SIG-M5 (cell line): ENCODE measurements around the gene FGF14.

ENCODE experiments used
- DNase-seq: peaks from one replicate; lab custom pipeline; 2025; lab: John Stamatoyannopoulos, UW

Gene FGF14

DNA sequence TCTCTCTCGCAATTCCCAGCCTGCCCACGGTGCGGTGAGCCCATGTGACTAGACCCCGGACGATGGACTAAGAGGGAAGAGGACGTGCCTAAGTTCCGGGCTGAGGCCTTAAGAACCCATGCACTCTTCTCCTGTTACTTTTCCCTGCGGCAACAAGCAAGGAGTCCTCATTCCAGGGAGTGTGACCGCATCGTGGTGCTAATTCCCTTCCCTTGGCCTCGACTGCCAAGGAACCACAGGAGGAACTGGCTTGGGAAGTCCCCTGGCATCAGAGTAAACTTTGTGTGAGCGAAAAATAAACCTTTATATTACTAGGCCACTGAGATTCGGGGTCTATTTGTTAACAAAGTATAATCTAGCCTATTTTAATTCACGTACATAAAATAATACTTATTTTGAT, 34.0 kb downstream of the FGF14 start:
- no peak for DNase-seq

DNA sequence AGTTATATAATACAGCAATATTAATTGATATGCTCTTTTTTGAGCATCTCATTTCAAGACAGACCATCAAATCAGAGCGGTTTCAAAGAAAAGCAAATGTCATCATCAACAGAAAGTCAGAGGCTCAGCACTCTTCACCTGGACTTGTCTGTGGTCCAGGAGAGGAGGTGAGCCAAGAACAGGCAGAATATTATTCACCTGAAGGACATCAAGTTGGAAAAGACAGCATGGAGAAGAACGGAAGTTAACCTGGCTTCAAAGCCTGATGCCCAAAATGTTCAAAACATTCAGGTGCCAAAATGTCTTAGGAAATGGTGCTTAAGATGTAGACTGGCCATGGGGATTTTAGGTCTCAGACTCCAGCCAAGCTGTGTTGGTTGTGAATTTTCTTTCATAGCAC, 40.7 kb downstream of the FGF14 start:
- DNase-seq, result no peak

DNA sequence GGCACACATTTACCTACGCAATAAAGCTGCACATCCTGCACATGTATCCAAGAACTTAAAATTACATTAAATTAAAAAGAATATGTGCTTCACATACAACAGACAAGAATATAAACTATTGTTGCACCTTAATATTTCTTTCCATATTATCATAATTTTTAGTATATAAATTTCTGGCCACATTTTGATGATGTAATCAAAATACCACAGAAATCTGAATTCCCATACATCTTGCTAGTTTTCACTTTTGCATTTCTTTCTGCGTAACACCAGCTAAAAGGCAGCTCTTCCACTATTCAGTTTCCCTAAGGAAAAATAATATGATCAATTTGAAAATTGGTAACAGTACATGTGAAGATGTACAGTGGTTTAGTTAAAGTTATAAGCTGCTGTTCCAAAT, 42.6 kb downstream of the FGF14 start:
- no peak for DNase-seq

DNA sequence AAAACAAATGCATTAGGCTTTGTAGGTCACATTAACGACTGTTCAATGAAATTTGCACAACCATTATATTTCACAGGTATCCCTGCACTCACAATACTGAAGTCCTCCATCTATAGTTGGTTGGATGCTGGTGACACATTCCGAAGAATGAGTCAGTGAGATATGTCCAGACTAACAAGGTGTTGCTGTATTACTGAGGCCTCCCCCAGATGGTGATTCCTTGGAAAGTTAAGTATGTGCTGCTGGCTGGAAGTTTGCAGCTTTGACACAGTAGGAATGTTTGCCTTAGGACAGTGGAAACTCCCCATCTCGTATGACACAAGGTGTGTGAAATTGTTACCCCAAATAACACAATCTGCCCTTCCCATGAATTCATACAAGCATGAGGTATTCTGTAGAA, 46.6 kb downstream of the FGF14 start:
- DNase-seq, result no peak

DNA sequence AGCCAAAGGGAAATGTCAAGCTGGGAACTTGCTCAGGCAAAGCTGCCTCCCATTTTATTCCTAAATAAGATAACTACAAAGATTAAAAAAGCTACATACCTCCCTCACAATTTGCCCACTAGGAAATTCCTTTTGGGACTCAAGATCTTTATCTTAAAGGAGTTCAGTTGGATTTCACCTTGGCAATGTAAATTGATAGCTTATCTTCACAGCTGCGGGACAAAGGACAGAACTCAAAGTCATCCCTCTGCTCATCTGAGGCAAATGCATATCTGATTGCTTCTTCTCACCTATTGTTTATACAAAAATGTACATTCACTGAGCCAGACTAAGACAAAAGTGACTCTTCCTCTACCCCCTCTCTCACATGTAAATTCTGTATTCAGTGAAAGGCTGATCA, 47.8 kb downstream of the FGF14 start:
- DNase-seq, result no peak

DNA sequence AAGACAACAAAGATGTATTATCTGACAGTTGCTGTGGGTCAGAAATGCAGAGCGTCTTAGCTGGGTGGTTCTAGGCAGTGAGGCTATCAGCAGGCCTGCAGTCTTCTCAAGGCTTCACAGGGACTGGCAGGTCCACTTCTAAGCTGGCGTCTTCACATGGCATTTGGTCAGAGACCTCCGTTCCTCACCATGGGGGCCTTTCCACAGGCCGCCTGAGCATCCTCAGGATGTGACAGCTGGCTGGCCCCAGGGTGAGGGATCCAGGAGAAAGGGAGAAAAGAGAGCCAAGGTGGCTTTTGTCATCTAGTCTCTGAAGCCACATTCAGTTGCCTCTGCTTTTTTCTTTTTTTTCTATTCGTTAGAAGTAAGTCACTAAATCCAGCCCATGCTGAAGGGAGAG, 50.3 kb downstream of the FGF14 start:
- no peak for DNase-seq

DNA sequence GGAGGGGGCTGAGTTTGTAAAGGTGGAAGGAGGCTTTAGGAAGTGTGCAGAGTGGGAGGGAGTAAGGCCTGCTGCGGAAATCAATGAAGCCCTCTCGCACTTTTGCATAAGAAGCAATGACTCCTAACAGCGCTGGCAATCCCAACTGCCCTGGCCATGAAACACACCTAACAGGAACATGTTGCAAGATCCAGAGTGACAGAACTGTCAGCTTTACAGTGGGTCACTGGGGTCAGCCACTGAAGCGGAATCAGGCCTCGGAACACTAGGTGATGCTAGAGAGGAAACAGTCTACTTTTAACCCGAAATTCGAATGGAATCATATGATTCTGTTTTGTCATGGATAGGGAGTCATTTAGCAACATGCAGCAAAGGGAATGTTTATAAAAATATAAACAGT, 54.4 kb downstream of the FGF14 start:
- DNase-seq, result no peak

DNA sequence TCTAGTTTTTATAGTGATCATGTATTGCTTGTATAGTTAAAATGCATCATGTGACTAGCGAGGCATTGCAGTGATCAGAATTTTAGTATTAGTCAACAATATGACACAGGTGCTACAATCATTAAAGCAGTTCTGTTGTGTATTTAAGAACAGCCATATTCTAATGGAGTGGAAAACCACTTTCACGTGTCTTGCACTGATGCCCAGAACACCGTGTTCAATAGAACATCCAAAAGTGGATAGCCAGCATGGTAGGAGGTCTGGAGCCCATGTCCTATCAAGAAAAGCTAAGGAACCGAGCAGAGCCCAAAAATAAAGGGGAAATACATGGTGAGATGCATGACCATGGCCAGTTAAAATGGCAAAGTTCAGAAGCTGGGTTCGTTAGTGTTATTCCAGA, 55.1 kb downstream of the FGF14 start:
- no peak for DNase-seq

DNA sequence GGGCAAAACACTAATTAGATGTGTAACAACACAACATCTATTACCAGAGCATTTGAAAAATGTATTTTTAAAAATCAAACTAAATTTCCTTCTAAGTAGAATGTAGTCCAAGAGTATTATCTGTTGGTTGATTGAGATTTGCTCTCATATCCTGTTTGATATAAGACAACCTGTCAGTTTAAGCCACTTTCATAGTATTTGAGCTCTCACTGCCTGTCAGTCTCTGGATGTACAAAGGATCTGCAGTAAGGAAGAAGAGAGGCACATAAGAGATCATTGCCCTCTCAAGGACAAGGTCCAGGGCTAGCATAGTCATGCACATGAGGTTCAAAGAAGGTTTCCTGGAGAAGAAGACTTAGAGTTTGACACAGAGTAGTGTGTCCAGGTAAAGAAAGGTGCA, 57.4 kb downstream of the FGF14 start:
- DNase-seq, result no peak

DNA sequence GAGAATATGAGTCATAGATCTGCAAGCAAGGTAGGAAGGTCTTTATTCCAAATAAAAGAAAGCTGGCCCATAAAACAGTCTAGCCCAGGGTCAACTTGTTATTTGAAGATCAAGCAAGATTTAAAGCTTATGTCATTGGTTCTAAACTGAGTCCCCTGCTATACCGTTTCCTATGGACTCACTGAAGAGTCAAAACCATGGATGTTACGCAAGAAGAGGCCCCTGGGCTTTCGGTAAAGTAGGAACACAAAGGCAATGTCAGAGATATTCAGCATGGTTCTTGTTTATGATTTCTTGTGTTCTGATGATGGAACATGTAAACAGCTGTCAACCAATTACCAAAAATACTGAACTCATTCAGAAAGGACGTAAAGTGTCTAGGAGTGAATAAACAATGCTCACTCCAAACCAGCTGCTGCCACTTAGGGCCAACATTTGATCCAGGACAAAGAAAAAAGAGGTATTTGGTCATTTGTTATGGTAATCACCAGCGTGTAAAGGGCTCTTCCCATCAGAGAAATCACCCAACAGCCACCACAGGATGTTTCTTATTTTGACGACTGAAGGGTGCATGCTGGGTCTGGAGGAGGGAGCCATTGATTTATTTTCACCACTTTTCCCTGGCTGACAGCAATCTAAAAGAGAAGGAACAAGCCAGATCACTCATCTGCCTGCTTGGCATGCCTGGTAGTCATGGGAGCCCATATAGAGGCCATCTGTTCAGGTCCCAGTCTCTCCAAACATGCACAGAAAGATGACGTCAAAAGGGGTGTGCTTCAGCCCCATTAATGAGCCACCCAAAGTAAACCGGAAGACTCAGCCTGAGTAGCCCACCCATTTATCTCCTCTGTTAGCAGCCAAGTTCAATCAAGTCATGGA, 68.3 kb downstream of the FGF14 start:
- no peak for DNase-seq

DNA sequence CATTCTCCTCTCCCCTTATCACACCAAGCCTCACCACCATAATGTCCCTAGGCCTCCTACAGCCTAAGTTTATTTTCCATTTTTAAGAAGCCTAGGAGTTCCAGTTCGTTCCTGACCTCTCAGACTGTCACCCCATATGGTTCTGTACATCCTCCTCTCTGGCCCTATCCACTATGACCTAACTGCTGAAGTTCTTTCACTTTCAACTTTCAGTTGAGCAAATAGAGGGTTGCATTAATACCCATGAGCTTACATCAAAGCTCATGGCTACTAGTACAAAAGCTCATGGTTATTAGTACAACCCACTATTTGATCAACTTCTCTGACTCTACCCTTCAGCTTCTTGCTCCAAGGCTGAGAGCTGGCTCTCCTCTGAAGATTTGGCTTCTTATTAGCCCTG, 72.9 kb downstream of the FGF14 start:
- no peak for DNase-seq

DNA sequence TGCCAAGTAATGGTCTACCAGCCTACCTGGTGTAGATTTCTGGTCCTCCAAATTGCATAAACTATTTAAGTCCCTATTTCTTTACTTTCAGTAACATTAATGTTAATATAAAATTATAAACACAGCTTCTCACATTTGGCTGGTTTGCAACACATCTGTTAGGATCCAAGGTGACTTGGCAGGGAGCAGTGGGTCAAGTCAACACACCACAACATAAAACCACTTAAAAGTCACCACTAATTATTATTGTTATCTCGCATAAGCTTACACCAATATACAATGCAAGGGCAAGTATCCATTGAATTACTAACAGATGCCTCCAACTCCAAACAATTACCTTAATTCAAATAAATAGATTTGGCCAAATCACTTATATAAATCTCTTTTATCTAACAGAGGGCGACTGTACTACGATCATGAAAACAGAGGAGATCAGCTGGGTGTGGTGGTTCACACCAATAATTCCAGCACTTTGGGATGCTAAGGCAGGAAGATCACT, 74.7 kb downstream of the FGF14 start:
- DNase-seq, result no peak

DNA sequence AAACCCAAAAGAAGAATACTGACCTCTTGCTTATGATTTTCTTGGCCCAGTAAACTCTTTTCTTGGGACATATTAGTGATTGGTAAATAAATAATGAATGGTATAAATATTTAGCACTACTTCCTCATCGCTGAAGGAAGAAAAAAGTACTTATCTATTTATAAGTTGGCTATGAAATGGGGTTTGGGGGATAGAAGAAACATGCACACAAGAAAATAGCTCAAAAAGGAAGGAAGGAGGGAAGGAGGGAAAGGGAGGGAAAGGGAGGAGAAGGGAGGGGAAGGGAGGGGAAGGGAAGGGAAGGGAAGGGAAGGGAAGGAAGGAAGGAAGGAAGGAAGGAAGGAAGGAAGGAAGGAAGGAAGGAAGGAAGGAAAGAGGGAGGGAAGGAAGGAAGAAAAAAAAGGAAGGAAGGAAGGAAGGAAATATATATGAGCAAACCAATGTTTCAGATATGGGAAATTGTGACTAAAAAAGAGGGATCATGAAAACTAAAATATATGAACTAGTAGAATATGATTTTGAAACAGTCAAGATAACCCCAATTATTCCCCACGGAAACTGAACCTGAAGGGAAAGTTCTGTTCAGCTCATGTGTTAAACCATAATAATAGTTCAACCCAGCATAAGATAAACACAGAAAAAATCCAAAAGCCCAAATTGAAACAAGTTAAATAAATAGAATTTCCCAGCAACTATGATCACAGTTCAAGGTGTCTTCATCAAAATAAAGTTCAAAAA, 75.3 kb downstream of the FGF14 start:
- DNase-seq, result no peak

DNA sequence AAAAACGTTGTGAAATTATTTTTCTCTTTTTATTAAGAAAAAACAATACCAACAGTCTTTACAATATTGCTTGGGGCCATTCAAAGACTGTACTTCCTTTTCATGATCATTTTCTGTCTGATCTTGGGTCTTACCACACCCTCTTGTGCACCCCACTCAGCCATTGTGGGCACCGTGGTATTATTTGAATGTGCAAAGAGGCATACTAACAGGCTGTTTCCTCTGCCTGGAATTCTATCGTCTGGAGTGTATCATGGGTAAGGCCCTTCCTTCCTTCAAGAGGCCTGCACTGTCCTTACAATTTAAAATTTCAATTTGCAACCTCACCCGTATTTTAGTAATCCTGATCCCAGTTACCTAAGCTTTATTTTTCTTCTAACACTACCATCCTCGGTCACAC, 76.5 kb downstream of the FGF14 start:
- DNase-seq, result no peak

DNA sequence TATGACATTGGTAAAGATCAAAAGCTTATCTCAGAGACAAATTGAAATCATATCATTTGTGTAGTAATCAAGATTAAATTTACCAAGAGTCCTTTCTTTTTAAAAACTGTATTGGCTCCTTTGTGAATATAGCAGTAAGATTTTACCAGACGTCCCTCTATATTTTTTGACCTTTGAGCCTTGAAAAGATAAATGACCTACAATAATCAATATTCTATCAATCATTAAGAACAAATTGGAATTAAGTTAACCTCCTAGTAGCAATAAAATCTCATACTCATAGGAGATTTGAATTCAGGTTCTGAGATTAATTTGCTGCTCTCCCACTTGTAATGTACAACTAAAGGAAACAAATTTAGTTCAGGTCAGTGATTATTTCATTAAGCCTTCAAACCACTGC, 78.3 kb downstream of the FGF14 start:
- DNase-seq, result no peak

DNA sequence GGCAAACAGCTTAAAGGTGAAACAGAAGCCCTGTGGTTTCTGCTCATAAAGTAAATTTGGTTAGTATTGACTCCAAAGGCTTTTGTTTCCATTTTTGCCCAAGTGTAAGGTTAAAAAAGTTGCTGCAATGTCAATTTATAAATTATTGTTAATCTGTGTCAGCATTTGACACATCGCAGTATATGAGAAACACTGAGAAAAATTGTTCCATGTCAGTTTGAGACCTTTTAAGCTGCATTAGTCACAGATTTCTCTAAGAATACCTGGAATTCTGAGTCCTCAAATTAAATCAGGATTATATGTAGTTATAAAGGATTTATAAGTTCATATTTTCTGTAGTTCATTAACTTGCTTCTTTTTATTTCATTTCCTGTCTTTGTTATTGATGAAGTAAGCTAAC, 78.8 kb downstream of the FGF14 start:
- DNase-seq, result no peak

DNA sequence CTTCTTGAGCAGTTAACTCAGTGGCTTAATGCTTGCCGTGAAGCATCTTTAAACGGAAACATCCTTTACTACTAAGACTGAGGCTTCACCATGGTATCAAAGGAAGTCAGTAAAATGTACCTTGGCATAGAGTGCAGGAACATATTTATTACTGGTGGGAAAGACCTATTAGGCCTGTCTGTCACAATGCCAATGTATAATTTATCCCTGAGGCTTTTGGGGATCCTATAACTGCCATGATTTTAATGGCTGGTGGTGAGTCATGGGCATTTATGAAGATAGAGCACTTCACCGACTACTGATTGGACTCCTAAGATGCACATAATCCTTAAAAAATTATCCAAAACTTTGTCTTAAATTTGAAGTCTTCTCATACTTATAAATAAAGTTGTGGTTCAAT, 79.6 kb downstream of the FGF14 start:
- no peak for DNase-seq

DNA sequence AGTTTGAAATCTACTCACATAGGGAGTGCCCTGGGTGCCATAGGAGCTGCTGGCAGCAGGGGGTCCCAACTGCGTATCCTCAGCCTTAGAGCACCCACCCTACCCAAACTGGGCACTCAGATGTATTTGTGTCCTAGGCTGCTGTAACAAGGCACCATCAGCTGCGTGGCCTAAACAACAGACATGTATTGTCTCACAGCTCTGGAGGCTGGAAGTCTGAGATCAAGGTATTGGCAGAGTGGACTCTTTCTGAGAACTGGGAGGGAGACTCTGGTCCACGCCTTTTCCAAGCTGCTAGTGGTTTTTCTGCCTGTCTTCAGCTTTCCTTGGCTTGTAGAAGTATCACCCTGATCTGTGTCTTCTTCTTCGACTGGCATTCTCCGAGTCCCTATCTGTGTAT, 83.6 kb downstream of the FGF14 start:
- no peak for DNase-seq

DNA sequence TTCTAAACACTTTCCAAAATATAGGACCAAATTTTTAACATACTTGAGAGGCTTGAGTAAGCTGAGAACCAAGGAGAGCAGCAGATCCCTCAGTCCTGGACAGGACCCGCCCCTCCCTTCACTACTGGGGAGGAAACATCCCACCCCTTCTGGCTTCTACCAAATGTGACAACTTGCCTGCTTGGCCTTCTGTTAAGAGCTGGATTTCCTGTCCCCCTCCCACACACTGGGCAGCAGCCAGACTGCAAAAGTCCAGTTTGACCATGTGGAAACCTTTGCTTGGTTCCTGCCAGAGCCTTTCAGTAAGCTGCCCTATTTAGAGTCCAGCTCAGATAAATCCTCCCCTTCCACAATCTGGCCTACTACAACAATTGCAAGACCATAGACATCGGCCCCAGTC, 84.3 kb downstream of the FGF14 start:
- no peak for DNase-seq

DNA sequence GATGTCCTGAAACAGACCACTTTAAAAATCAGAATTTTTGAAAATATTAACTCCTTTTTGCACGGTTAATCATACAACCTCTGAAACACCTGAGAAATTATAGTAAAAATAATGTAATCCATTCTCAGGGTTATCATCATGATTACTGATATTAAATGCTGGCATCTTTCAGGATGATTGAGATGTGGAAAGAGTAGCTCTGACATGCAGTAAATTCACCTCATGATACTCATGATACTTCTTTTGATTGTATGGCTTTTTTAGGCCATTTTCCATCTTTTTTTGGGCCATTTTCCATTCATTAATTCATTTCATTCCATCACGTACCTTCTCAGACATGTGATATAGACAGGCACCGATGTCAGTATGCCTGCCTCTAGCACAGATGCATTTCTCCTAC, 85.1 kb downstream of the FGF14 start:
- DNase-seq, result no peak

DNA sequence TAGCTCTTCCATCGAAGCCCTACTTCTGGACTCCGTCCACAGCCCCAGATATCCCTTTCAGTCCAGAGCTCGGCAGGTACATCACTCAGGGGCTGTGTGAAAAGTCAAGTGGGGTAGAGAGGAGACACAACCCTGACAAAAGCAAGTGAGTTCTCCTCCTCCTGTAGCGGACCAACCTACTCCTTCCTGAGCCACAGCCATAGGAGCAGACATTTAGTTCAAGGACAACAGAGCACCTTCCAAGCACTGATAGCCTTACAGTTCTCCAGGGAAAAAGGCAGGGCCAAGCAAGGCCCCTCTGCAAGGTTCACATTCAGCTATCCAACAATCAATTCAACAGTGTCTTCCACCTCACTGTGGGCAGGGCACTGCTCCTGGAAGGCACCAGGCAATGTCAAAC, 89.0 kb downstream of the FGF14 start:
- DNase-seq, result no peak

DNA sequence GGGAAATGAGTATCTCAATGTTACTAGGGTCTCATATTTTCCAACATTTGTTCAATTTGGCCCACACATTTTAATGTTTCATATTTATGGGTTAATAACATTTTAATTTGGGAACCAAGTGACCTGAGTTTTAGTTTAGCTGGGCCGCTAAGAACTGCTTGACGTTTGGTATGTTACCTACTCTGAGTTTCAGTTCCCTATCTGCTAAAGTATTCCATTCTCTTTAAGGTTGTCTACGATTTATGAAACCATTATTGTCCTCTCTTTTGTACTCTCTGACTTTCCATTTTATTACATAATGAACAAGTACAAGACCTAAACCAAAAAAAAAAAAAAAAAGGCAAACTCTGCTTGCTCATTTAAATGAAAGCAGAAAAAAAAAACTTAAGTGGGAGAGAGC, 89.9 kb downstream of the FGF14 start:
- no peak for DNase-seq

DNA sequence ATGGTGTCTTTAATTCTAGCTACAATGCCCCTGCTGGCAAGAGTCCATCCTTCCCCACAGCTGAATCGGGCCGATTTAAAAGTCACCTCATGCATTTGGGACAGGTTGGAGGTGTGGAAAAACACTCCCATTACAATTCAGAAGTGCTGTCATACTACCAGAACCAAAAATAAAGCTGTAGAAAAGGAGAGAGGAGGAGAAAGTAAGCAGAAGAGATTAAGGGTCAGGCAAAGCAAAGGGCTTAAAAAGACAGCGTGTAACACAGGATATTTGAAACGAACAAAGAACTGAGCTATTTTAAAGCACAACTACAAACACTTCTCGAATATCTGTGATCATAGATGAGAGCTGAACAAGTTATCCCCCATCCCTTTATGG, 90.4 kb downstream of the FGF14 start:
- no peak for DNase-seq
